Spinal cord (tissue), 4 donors: Measurements from ENCODE around the gene TP53INP2. TPM values are rescaled to one million over a fixed set of nuclear protein-coding genes. Genes with fewer than 3 reads are reported as not detected.

ENCODE experiments used
- polyA plus RNA-seq, 2 donors: library from polyadenylated mRNA; unstranded; fragments of 120-200 nt; gene quantifications; one replicate each; pipeline ENCODE4 v1.2.1, GENCODE V29; 2013; ENCODE audit not compliant: insufficient read length in 2 of 2
- small RNA-seq: library from RNA; depleted of rRNA; stranded (forward); fragments of <200 nt; gene quantifications from one replicate; pipeline ENCODE3, GENCODE V24; 2014; ENCODE audit warnings: low replicate concordance
- total RNA-seq, 2 donors: library from RNA; depleted of rRNA in 1 of 2; stranded (reverse); fragments of 120-200 nt in 1 of 2; fragments of >200 nt in 1 of 2; gene quantifications; one replicate each; pipeline versions ENCODE4 v1.2.3 to v1.2.4, GENCODE V29; 2013 to 2014

Gene TP53INP2
- total and polyA plus RNA-seq, 4 donors = 11.3 to 57.0 (median 32.7) TPM

Small RNA genes within 50 kb of the gene (small RNA-seq; reads per million reads assigned to genes)
- gene AL118520.1 = not detected

Other genes starting within 250 kb of the TP53INP2 start
- 100 to 1,000 TPM in 1 of 2 donors, 10 to 100 TPM in 1; 81.4 to 153 TPM for gene DYNLRB1, start 187.9 kb upstream of the TP53INP2 start, total RNA-seq
- gene DYNLRB1, start 187.9 kb upstream of the TP53INP2 start, polyA plus RNA-seq = 100 to 1,000 TPM; 309 to 331 TPM
- gene MAP1LC3A, start 145.6 kb upstream of the TP53INP2 start, total RNA-seq = 100 to 1,000 TPM in 1 of 2 donors, 10 to 100 TPM in 1; 61.6 to 134 TPM
- 100 to 1,000 TPM; 304 to 307 TPM for gene MAP1LC3A, start 145.6 kb upstream of the TP53INP2 start, polyA plus RNA-seq
- 10 to 100 TPM; 21.7 to 22.3 TPM for gene PIGU, start 27.3 kb upstream of the TP53INP2 start, total RNA-seq
- gene PIGU, start 27.3 kb upstream of the TP53INP2 start, polyA plus RNA-seq = 10 to 100 TPM; 36.9 to 38.1 TPM
- gene NCOA6, start 121.3 kb downstream of the TP53INP2 start, total RNA-seq = 10 to 100 TPM; 18.6 to 19.2 TPM
- gene NCOA6, start 121.3 kb downstream of the TP53INP2 start, polyA plus RNA-seq = 10 to 100 TPM; 48.0 to 49.6 TPM
- gene GGT7, start 168.5 kb downstream of the TP53INP2 start, total RNA-seq = 10 to 100 TPM; 10.8 to 22.0 TPM
- 10 to 100 TPM; 64.3 to 85.2 TPM for gene GGT7, start 168.5 kb downstream of the TP53INP2 start, polyA plus RNA-seq
- gene ACSS2, start 172.3 kb downstream of the TP53INP2 start, total RNA-seq = 10 to 100 TPM; 27.8 to 35.3 TPM
- 10 to 100 TPM; 38.2 to 48.5 TPM for gene ACSS2, start 172.3 kb downstream of the TP53INP2 start, polyA plus RNA-seq